H7 (cell line): ENCODE results near the gene CEP192. TPM values are rescaled to one million over a fixed set of nuclear protein-coding genes. Genes with fewer than 3 reads are reported as not detected.
"Not testable (repeated sequence)": the region's sequence is repeated elsewhere in the genome, so short reads cannot be mapped to it uniquely, and the experiment has no call there.

Experiments
- DNase-seq: peaks from one replicate; pipeline ENCODE4 v3.0.0; 2012
- H3K27me3 ChIP-seq: 2 replicates; pipeline ENCODE4 v1.6.0; 2011; ENCODE audit warnings: mild to moderate bottlenecking, low read length; ENCODE audit not compliant: control insufficient read depth, insufficient read depth
- H3K36me3 ChIP-seq: replicated peaks from 2 replicates; pipeline ENCODE4 v1.5.1; 2011; ENCODE audit warnings: low read length; ENCODE audit not compliant: control insufficient read depth, insufficient read depth
- H3K4me3 ChIP-seq: 2 replicates; pipeline ENCODE4 v1.5.1; 2011; ENCODE audit warnings: low read depth, mild to moderate bottlenecking, control low read depth, low read length, moderate library complexity; ENCODE audit not compliant: insufficient read depth
- total RNA-seq: library from RNA; depleted of rRNA; stranded (reverse); fragments of >200 nt; shearing (Covaris generic); gene quantifications from 2 replicates; pipeline ENCODE4 v1.2.3, GENCODE V29; 2014

CEP192 gene
- total RNA-seq, 1 experiment from 2014 or later, result 27.7 TPM

DNA sequence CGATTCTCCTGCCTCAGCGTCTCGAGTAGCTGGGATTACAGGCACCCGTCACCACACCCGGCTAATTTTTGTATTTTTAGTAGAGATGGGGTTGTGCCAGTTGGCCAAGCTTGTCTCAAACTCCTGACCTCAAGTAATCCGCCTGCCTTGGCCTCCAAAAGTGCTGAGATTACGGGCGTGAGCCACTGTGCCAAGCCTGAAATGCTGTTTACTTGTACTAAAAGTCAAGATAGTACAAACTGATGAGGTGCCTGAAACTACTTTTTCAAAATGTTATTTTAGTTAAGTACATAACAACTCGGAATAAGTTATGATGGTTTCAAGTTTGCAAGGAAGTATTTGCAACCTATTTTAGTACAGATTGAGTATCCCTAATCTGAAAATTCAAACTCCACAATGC lies 85.7 kb downstream of the CEP192 start:
- Histone ChIP-seq H3K36me3 (peaks cover 10% of the 10 kb centered on the region), H3K27me3 (no peaks in the 10 kb centered on the region), H3K4me3 (no peak overlapping the region)
- DNase-seq, result no peak

DNA sequence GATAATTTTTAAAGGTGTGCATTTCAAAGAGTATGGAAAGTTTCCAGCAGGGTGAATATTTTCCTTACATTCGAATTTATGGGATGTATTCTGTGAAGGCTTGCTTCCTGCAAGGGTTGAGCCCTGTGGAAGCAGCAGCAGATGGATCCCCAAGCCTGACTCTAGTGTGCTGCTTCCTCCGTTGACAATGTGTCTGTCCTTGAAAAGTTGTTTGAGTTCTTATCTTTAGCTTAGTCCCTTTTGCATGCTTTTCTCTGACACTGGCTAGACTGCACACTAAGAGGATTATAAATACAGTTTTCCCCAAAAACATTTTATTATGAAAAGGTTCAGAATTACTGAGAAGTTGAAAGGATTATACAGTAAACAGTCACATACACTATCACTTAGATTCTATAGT lies 86.3 kb downstream of the CEP192 start:
- H3K36me3 ChIP-seq, result peaks cover 9% of the 10 kb centered on the region
- DNase-seq, result no peak
- H3K4me3 ChIP-seq, result no peak overlapping the region
- no peaks in the 10 kb centered on the region for H3K27me3 ChIP-seq

DNA sequence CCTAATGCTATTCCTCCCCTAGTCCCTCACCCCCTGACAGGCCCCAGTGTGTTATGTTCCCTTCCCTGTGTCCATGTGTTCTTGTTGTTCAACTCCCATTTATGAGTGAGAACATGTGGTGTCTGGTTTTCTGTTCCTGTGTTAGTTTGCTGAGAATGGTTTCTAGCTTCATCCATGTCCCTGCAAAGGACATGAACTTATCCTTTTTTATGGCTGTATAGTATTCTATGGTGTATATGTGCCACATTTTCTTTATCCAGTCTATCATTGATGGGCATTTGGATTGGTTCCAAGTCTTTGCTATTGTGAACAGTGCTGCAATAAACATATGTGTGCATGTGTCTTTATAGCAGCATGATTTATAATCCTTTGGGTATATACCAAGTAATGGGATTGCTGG lies 86.9 kb downstream of the CEP192 start:
- H3K36me3 ChIP-seq, H3K27me3 ChIP-seq, DNase-seq, H3K4me3 ChIP-seq: not testable (repeated sequence)

DNA sequence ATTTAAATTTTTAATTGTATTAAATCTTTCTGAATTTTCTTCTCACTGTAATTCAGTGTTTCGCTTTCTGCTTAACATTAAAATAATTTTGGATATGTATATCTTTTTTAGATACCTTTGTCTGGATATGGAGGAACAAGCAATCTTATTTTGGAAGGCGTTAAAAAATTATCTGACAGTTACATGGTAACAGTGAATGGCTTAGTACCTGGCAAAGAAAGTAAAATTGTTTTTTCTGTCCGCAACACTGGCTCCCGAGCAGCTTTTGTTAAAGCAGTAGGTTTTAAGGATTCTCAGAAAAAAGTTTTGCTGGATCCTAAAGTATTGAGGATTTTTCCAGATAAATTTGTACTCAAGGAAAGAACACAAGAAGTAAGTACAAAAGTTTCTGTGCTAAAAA lies 95.7 kb downstream of the CEP192 start:
- no peaks in the 10 kb centered on the region; the same call in 1 of the 2 replicates for H3K36me3 ChIP-seq
- H3K27me3 ChIP-seq, result no peaks in the 10 kb centered on the region
- no peak overlapping the region for H3K4me3 ChIP-seq
- DNase-seq, result no peak

DNA sequence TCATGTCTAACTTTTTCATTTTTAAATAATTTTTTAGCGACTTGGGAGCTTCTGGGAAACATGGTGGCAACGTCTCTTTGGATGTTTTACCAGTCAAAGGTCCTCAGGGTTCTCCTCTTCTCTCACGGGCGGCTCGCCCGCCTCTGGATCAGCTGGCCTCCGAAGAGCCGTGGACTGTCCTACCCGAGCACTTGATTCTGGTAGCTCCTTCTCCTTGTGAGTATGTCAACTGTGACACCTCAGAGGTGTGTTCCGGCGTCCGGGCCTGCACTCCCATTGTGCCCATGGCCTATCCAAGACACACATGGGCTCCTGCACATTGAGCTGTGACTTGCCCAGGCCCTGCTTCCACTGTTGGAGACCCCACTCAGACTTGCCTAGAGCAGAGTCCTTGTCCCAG lies 104.3 kb downstream of the CEP192 start:
- Histone ChIP-seq H3K27me3 (no peaks in the 10 kb centered on the region), H3K36me3 (peaks cover 19% of the 10 kb centered on the region), H3K4me3 (no peak overlapping the region)
- no peak for DNase-seq

DNA sequence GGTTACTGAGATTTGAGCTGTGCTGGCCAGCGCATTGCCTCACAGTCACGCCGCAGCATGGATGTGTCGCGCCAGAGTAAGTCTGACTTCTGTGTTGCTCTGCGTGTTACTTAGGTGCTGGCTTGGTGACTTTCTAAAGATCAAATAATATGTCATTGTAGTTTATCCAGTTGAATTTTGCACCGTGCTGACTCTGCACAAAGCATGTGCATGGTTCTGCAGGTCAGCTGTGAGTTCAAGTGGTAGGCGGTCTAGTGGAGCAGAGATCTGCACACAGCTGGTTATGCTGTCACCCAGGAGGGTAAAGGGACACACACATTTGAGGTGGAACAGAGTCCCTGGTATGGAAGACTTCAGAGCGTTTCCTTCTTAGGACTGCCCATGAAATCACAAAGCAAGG lies 105.1 kb downstream of the CEP192 start:
- Histone ChIP-seq H3K36me3 (peaks cover 22% of the 10 kb centered on the region), H3K4me3 (no peak overlapping the region), H3K27me3 (no peaks in the 10 kb centered on the region)
- no peak for DNase-seq

DNA sequence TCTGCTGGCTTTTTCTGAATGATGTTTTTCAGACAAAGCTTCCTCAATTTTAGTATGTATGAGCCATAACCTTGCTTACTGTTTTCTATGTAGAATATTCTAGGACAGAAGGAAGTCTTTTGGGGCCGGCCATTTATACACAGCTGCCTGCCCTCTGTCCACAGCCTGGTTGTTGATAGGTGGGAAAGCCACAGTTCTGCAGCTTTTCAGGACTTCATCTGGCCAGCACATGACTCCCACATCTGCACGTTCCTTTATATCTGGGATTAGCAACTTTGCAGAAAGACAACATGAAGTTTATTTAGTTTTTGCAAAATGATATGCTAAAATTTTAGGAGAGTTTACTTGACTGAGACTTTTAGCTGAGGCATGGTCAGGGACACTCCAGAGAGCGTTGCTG lies 105.6 kb downstream of the CEP192 start:
- H3K4me3 ChIP-seq, result no peak overlapping the region

DNA sequence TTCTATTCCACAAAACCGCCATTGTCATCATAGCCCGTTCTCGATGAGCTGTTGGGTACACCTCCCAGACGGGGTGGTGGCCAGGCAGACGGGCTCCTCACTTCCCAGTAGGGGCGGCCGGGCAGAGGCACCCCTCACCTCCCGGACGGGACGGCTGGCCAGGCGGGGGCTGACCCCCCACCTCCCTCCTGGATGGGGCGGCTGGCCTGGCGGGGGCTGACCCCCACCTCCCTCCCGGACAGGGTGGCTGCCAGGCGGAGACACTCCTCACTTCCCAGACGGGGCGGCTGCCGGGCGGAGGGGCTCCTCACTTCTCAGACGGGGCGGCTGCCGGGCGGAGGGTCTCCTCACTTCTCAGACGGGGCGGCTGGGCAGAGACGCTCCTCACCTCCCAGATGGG lies 106.9 kb downstream of the CEP192 start:
- H3K27me3 ChIP-seq, H3K4me3 ChIP-seq, DNase-seq: not testable (repeated sequence)
- peaks cover 20% of the 10 kb centered on the region for H3K36me3 ChIP-seq

More for the DNA sequence above, 105.6 kb downstream of the CEP192 start:
- peaks cover 22% of the 10 kb centered on the region for H3K36me3 ChIP-seq
- no peaks in the 10 kb centered on the region for H3K27me3 ChIP-seq
- no peak for DNase-seq

DNA sequence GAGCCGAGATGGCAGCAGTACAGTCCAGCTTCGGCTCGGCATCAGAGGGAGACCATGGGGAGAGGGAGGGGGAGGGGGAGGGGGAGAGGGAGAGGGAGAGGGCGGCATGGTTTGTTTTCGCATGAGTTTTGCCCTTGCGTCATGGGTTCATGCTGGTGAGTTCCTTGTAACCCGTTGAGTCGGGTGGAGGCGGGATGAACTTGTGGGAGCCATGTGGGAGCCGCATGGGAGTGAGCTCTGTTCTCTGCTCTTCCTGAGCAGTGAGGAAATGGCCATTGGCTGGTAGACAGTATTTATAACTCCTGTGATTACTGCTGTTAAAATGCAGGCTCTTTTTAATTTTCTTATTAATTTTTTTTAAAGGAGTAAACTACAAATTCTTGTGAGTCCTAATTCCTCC lies 108.0 kb downstream of the CEP192 start:
- Histone ChIP-seq H3K27me3 (no peaks in the 10 kb centered on the region), H3K36me3 (peaks cover 20% of the 10 kb centered on the region), H3K4me3 (no peak overlapping the region)
- DNase-seq, result no peak

DNA sequence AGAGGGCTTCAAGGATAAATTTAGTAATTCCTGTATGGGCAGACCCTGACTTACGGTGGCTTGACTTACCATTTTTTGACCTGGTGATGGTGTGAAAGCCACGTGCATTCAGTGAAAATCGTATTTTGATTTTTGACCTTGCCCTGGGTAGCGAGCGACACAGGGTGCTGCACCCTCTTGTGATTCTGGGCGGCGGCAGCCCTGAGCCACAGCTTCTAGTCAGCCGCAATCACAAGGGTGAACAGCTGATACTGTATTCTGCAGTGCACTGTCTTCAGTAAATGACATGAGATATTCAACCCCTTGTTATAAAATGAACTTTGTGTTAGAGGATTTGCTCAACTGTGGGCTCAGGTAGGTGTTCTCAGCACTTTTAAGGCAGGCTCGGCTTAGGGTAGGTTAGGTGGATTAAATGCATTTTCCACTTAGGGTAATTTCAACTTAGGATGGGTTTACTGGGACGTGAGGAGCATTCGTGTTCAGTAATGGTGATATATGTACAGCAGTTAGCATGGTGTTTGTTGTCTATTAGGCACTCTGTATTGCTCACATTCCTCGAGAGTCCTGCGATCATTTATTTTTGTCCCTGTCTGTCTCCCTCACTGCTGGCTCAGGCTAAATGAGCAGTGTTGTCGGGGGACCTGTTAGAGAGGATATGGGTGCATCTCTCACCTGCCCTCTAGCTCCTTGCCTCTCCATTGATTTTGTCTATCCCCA lies 109.9 kb downstream of the CEP192 start:
- no peak for DNase-seq
- Histone ChIP-seq H3K27me3 (no peaks in the 10 kb centered on the region), H3K4me3 (no peak overlapping the region), H3K36me3 (peaks cover 26% of the 10 kb centered on the region)

DNA sequence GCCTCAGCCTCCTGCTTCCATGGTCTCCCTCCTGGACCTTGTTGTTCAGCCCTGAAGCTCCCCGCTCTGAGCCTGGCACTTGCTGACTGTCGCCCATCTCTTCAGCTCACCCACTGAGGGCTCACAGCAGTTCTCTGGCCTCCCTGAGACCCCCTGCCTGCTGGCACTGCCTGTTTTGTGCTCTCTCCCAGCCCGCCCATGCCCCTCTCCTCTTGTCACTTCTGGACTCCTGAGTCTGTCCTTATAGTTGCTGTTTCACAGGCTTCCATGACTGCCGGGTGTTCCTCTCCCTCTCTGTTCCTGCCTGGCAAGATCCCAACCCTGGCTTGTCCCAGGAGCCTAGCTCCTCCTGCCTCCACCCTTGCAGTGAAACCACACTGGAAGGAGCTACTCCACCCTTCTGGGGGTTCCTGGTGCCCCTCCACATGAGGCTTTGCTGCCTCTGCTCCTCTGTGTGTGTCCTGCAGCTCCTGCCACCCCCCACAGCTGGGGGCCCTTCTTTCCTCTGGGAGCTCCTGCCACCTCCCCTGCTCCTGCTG lies 110.6 kb downstream of the CEP192 start:
- no peaks in the 10 kb centered on the region for H3K27me3 ChIP-seq
- no peak for DNase-seq
- H3K36me3 ChIP-seq, result peaks cover 21% of the 10 kb centered on the region
- H3K4me3 ChIP-seq, result no peak overlapping the region

DNA sequence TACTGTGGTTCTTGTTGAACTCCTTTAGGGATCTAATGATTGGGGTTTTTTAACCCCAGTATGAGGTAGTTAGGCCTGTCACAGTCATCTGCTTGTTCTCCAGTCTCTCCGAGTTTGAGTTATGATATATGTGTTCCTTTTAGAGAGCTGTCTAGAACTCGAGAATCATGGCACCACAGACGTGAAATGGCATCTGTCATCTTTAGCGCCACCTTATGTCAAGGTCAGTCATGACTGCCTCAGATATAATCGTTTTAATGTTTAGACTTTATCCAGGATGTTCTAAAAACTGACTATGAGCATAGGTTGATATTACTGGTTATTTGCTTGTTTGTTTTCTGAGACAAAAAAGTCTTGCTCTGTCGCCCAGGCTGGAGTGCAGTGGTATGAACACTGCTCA lies 112.2 kb downstream of the CEP192 start:
- Histone ChIP-seq H3K4me3 (no peak overlapping the region), H3K36me3 (peaks cover 21% of the 10 kb centered on the region), H3K27me3 (no peaks in the 10 kb centered on the region)
- DNase-seq, result no peak

DNA sequence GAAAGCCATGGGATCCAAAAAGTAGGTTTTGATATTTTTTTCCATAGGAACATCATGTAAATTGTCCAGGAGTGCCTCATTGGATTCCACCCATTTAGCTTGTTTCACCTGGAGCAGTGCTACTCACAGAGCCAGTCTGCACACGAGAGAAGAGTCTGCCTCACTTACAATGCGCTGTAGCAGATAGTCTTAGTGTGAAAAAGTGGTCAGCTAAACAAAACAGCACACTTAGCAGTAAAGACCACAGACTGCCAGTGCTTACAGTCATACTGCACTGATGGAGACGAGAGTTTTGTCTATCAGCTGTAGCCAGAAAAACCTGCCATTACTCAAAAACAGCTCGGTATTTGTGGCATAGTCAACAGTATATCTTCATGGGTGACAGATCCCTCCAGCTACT lies 113.9 kb downstream of the CEP192 start:
- Histone ChIP-seq H3K36me3 (peaks cover 21% of the 10 kb centered on the region), H3K27me3 (no peaks in the 10 kb centered on the region), H3K4me3 (no peak overlapping the region)
- no peak for DNase-seq

DNA sequence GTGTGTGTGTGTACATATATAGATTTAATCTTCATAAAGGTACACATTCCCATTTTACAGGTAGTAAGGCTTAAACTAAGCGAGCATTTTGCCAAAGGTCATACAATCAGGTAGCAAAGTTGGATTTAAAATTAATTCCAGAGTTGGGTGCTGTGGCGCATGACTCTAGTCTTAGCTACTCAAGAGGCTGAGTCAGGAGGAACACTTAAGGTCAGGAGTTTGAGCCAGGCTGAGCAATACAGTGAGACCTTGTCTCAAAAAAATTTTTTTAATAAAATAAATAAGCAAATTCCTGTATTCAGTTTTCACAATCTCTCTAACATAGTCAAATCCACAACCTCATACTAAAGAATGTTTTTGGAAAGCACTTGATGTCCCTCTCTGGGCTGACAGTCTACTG lies 115.9 kb downstream of the CEP192 start:
- Histone ChIP-seq H3K27me3 (no peaks in the 10 kb centered on the region), H3K36me3 (peaks cover 19% of the 10 kb centered on the region)
- DNase-seq, result no peak

DNA sequence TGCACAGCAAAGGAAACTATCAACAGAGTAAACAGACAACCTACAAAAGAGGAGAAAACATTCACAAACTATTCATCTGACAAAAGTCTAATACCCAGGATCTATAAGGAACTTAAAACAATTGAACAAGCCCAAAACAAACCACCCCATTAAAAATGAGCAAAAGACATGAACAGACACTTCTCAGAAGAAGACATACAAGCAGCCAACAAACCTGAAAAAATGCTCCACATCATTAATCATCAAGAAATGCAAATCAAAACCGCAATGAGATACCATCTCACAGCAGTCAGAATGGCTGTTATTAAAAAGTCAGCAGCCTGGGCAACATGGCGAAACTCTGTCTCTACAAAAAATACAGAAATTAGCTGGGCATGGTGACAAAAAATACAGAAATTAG lies 117.2 kb downstream of the CEP192 start:
- no peak for DNase-seq
- no peak overlapping the region for H3K4me3 ChIP-seq
- H3K27me3 ChIP-seq, result no peaks in the 10 kb centered on the region
- peaks cover 19% of the 10 kb centered on the region for H3K36me3 ChIP-seq

More for the DNA sequence above, 115.9 kb downstream of the CEP192 start:
- no peak overlapping the region for H3K4me3 ChIP-seq
